Esophagus squamous epithelium (tissue), 4 donors: ENCODE results near the gene LRRC37A3.

ENCODE experiments used
- CTCF ChIP-seq, 6 experiments: fragments of 450-650 bp in 4 of 6; fragments of 200-600 bp in 2 of 6; sonication (generic) in 2 of 6; IDR thresholded peaks; one replicate each; pipeline ENCODE4 v1.5.1; 2016 to 2019; ENCODE audit warnings: antibody characterized with exemption in 6 of 6, mild to moderate bottlenecking in 4 of 6, moderate library complexity in 4 of 6
- POLR2A ChIP-seq, 4 donors: fragments of 450-650 bp; IDR thresholded peaks; one replicate each; pipeline ENCODE4 v1.6.1; 2017; ENCODE audit warnings: antibody characterized with exemption in 4 of 4, mild to moderate bottlenecking in 4 of 4, moderate library complexity in 3 of 4

GRCh38 chr17:64950871-64951270 is 31.6 kb upstream of the LRRC37A3 start:
- TF ChIP-seq CTCF (IDR thresholded peaks at IDR 0.05) (no peak), POLR2A (IDR thresholded peaks at IDR 0.05) (no peak)
